Naive B cell (primary cell): ENCODE results near the gene IFT27. TPM values are rescaled to one million over a fixed set of nuclear protein-coding genes. Genes with fewer than 3 reads are reported as not detected.

Experiments
- ATAC-seq, 2 donors: fragments of 150-1000 bp; cut with Tn5 transposase; 2 replicates each; pipeline ENCODE4 v1.10.0; 2021; ENCODE audit warnings: low read depth in 2 of 2, mild to moderate bottlenecking in 2 of 2, moderate library complexity in 2 of 2
- DNase-seq: peaks from one replicate; pipeline ENCODE4 v3.0.0; 2022
- H3K27ac Mint-ChIP-seq, 6 donors: one replicate each; pipeline ENCODE4 v1.8.0; 2020 to 2022; ENCODE audit warnings: mild to moderate bottlenecking in 6 of 6, mixed read lengths in 6 of 6, moderate library complexity in 5 of 6, inconsistent platforms in 2 of 6
- H3K27me3 Mint-ChIP-seq, 3 donors: one replicate each; pipeline ENCODE4 v1.8.0; 2021 to 2022; ENCODE audit warnings: mixed read lengths in 3 of 3, mild to moderate bottlenecking in 1 of 3
- H3K36me3 Mint-ChIP-seq, 2 donors: one replicate each; pipeline ENCODE4 v1.8.0; 2020 to 2022; ENCODE audit warnings: mixed read lengths in 2 of 2, inconsistent platforms in 1 of 2, mild to moderate bottlenecking in 1 of 2
- H3K4me1 Mint-ChIP-seq, 3 donors: one replicate each; pipeline ENCODE4 v1.8.0; 2020 to 2022; ENCODE audit warnings: mixed read lengths in 3 of 3, inconsistent platforms in 1 of 3, mild to moderate bottlenecking in 1 of 3, moderate library complexity in 1 of 3
- H3K4me3 Mint-ChIP-seq, 8 donors: one replicate each; pipeline ENCODE4 v1.8.0; 2020 to 2022; ENCODE audit warnings: mild to moderate bottlenecking in 8 of 8, mixed read lengths in 8 of 8, moderate library complexity in 8 of 8, inconsistent platforms in 2 of 8
- H3K9me3 Mint-ChIP-seq, 7 donors: one replicate each; pipeline ENCODE4 v1.8.0; 2020 to 2022; ENCODE audit warnings: mixed read lengths in 7 of 7, mild to moderate bottlenecking in 5 of 7, inconsistent platforms in 2 of 7, moderate library complexity in 1 of 7
- polyA plus RNA-seq, 6 donors: library from polyadenylated mRNA; unstranded; fragments of 300-500 nt; fragmentation: Illumina TruSeq; gene quantifications; one replicate each; pipeline ENCODE4 v1.2.3, GENCODE V29; 2021; ENCODE audit warnings: low read depth in 6 of 6

IFT27 gene
- polyA plus RNA-seq, 6 donors from 2014 or later: 7.2 to 15.9 (median 11.6) TPM

DNA sequence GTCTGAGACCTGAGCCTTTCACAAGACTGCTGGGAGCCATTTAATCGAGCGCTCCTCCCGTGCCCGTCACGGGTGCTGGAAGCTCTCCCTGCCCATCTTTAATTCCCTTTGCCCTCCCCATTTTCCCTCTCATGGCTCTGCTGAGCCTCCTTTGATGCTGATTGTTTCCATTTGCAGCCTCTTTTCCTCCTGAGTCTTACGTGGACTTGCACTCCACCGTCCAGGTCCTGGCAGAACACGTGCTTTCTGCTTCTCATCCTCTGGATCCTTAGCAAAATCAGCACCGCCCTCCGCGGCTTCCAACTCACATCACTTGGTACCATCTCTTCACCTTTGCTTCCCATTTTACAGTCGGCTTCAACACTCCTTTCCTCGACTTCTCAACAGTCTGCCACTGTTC lies 7.3 kb downstream of the IFT27 start:
- ATAC-seq (no peak), DNase-seq (no peak)
- H3K4me3 Mint-ChIP-seq: peak overlapping the region in 1 of 8 donors; percentile 10
- H3K9me3 Mint-ChIP-seq: no peaks in the 10 kb centered on the region
- no peak overlapping the region for H3K27ac Mint-ChIP-seq
- H3K36me3 Mint-ChIP-seq: peaks cover 10 to 25% of the 10 kb centered on the region in 2 donors
- peaks cover 11 to 22% (median 17%) of the 10 kb centered on the region in 3 donors for H3K4me1 Mint-ChIP-seq
- H3K27me3 Mint-ChIP-seq: peaks cover 0 to 10% (median 0%) of the 10 kb centered on the region in 3 donors

DNA sequence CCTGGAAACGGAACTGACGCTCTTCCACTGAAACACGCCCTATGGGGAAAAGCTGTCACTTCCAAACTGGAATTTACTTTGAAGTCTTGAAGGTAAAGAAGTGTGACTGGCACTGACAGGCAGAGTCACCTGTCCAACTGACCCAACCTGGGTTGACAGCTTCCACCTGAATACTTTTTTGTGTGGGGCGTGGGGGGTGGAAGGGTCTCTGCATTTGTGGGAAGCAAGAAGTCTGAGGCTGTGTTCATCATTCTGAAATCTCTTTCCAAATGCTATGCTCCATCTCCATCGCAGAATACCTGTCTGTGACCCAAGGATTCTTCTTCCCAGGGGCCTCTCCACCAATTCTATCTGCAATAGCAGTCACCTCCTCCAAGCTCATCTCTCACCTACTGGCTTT lies 7.8 kb downstream of the IFT27 start:
- no peak for DNase-seq
- Mint-ChIP-seq H3K4me1 (peaks cover 11 to 22% (median 16%) of the 10 kb centered on the region in 3 donors), H3K27ac (no peak overlapping the region), H3K36me3 (peaks cover 10 to 27% of the 10 kb centered on the region in 2 donors), H3K27me3 (peaks cover 0 to 10% (median 0%) of the 10 kb centered on the region in 3 donors), H3K4me3 (peak overlapping the region in 1 of 8 donors; percentile 22), H3K9me3 (no peaks in the 10 kb centered on the region)
- no peak for ATAC-seq

DNA sequence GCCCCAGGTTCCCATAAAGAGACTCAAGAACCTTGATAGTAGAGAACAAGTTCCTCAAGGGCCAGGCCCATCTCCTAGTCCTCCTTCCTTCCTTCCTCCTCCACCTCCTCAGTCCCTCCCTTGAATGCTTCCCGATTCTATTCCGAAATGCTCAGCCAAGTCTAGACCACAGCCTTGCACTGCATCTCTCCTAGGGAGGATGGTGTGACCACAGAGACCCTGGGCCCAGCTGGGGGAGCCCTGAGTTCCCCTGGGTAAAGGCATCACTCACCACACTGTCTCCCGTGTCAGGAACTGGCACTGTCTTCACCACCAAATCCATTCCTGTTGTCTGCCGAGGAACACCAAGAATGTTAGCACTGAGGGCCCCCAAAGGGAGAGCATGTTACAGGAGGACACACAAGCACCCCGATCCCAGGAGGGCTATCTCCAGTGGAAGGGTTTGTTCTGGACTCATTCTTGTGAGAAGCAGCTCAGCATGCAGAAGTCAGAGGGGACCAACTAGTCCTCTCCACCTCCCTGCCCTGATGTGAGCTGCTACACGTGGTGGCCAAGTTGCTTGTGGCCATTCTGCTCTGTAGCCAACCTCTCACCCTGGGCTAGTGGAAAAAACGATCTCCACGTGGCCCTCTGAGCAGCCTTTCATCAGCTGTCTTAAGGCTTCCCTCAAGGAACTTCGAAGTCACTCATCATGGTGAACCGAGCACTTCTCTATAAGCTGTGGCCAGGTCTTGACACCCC lies 8.7 kb downstream of the IFT27 start:
- DNase-seq: no peak
- Mint-ChIP-seq H3K9me3 (no peaks in the 10 kb centered on the region), H3K27me3 (peaks cover 0 to 10% (median 0%) of the 10 kb centered on the region in 3 donors), H3K4me3 (no peak overlapping the region), H3K36me3 (peaks cover 10 to 26% of the 10 kb centered on the region in 2 donors), H3K4me1 (peaks cover 11 to 22% (median 16%) of the 10 kb centered on the region in 3 donors), H3K27ac (peak overlapping the region in 2 of 6 donors; percentile 9 to 25)
- ATAC-seq: no peak

DNA sequence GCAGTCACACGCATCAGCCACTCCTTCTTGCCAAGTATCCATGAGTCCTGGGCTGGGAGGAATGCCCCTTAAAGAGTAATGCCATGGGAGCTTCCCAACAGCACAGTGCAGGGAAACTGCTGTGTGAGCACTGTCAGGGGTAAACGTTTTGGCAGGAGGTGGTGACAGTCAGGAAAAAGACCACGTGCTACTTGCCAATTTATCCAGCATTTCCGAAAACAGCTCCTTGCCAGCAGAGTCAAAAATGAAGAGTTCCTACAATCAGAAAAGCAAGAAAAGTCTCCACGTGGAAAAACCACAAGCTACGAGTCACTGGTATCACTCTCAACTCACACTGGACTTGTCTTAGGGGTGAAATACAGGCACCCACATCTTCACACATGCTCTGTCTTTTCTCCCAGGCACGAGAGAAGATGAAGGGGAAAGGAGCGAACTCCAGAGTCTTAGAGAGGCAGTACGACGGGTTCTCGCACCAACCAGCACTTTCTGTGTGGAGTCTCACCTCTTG lies 9.9 kb downstream of the IFT27 start:
- Mint-ChIP-seq H3K4me3 (no peak overlapping the region), H3K36me3 (peaks cover 10 to 16% of the 10 kb centered on the region in 2 donors), H3K27me3 (peaks cover 0 to 8% (median 0%) of the 10 kb centered on the region in 3 donors), H3K9me3 (no peaks in the 10 kb centered on the region), H3K4me1 (peaks cover 7 to 13% (median 13%) of the 10 kb centered on the region in 3 donors), H3K27ac (peak overlapping the region in 1 of 6 donors; percentile 49)
- ATAC-seq (no peak), DNase-seq (no peak)

DNA sequence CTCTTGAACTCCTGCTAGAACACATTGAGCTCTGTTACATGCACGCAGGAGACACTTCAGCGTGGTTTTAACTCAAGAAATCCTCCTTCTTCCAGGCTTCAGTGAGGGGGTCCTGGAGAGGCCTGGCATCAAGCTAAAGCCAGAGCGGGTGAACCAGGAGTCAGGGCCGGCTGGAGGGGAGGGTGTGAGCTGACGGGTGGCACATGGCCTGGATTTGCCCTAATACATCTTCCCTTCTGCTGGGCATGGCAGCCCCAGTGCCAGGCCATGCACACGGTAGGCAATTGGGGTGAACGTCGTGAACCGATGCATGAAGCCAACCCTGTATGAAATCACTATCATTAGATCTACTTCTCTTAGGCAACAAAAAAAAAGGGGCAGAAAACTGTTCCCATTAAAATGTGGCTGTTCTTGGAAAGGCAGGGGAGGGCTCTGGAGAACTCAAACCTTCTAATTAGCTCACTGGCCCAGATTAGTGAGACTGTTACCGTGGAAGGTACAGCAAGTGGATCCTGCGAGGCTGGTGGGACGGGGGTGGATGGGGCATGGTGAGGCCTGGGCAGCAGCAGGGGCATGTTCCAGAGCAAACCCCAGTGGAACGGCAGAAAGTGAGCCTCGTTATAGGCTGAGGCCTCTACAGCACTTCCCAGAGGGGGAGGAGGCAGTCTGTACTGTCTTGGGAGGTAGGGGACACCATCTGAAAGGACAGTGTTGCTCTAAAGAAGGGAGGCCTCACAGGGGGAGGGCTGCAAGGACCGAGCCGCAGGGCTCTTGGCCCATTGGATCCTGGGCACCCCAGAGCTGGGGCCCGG lies 10.6 kb downstream of the IFT27 start:
- H3K27me3 Mint-ChIP-seq: peaks cover 0 to 1% (median 0%) of the 10 kb centered on the region in 3 donors
- H3K4me1 Mint-ChIP-seq: peaks cover under 1 to 7% (median 6%) of the 10 kb centered on the region in 3 donors
- H3K27ac Mint-ChIP-seq: no peak overlapping the region
- no peak overlapping the region for H3K4me3 Mint-ChIP-seq
- ATAC-seq: no peak
- peaks cover 10 to 16% of the 10 kb centered on the region in 2 donors for H3K36me3 Mint-ChIP-seq
- DNase-seq: no peak
- no peaks in the 10 kb centered on the region for H3K9me3 Mint-ChIP-seq

DNA sequence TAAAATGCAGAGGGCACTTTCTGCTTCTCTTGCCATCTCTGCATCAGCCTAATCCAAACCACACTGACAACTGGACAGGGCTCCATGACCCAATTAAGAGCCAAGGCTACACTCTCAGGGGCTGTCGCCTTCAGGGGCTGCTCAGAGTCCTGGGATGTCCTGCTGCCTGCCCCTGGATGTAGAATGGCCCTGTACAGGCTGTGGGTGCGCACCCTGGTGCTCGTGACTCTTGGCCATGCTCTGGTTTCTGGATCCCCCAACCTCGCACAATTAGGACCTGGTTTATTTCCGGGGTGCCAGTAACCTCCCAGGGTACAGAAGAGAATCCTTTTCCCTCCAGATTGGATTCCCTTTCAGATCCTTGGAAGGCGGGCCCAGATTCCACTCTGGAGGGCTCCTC lies 11.3 kb downstream of the IFT27 start:
- Mint-ChIP-seq H3K27me3 (no peaks in the 10 kb centered on the region), H3K36me3 (peaks cover 10 to 16% of the 10 kb centered on the region in 2 donors), H3K4me1 (peaks cover 0 to 4% (median 2%) of the 10 kb centered on the region in 3 donors), H3K4me3 (no peak overlapping the region), H3K27ac (peak overlapping the region in 1 of 6 donors; percentile 11), H3K9me3 (no peaks in the 10 kb centered on the region)
- DNase-seq (no peak), ATAC-seq (no peak)

DNA sequence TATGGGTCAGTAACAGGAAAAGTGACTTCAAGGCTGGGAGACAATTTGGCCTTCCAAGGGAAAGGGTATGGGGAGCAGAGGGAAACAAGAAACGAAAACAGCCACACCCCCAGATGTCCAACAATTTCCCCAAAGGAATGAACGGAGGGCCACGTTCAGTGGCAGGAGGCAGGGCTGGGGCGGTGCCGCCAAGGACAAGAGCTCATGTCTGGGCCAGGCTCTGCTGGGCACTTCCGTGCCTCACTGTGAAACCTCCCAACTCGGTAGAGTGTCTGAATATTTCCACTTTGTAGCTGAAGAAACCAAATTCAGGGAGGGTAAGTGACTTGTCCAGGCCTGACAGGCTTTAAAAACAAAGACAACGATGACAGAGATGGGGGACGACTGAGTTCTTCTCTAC lies 11.9 kb downstream of the IFT27 start:
- H3K36me3 Mint-ChIP-seq: peaks cover 10 to 15% of the 10 kb centered on the region in 2 donors
- H3K27ac Mint-ChIP-seq: peak overlapping the region in 1 of 6 donors; percentile 60

DNA sequence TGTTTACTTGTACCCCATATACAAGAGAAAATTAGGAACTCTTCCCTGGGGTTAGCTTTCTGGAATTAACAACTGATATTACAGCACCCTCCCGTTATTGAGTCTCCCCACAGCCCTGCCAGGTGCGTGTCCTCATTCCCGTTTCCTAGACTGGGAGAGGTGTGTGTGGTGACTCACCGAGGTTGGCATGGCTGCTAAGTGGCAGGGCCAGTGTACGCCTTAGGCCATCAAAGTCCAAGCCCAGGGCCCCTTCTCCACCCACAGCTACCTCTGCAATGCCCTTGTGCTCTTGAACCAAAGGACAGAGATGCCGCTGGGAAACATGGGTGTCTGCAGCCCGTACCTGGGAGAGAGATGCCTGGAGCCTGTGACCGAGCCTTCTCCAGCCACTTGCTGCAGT lies 12.3 kb downstream of the IFT27 start:
- Mint-ChIP-seq H3K9me3 (no peaks in the 10 kb centered on the region), H3K36me3 (peaks cover 10% of the 10 kb centered on the region in 2 donors), H3K27me3 (no peaks in the 10 kb centered on the region), H3K27ac (peak overlapping the region in 2 of 6 donors; percentile 59 to 60), H3K4me1 (no peaks in the 10 kb centered on the region), H3K4me3 (no peak overlapping the region)
- ATAC-seq: no peak
- DNase-seq: no peak

More for the DNA sequence above, 11.9 kb downstream of the IFT27 start:
- Mint-ChIP-seq H3K4me3 (no peak overlapping the region), H3K4me1 (no peaks in the 10 kb centered on the region), H3K27me3 (no peaks in the 10 kb centered on the region), H3K9me3 (no peaks in the 10 kb centered on the region)
- DNase-seq: no peak
- no peak for ATAC-seq

DNA sequence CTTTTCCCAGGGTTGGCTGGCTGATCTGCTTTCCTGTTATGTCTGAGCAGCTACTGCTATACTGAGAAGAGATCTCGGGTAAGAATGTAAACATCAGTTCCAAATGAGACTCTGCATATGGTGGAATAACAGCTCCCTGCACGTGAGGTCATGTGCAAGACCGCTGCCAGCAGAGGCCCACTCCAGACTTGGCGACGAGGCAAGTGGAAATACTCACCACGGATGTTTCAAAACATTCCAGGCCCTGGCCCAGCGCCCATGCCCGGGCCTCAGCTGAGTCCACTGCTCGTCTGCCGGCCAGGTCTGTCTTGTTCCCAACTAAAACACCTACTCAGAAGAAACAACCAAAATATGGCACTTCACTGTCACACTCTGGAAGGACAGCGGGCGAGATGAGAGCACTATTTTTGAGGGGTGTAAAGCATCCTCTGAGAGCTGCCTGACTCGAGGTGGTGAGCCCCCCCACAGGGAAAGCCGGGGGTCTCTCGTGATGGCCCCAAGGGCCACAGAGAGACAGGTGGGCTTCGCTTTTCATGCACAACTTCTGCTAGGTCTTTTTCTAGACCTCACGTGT lies 13.1 kb downstream of the IFT27 start:
- Mint-ChIP-seq H3K4me3 (no peak overlapping the region), H3K27me3 (no peaks in the 10 kb centered on the region), H3K36me3 (peaks cover 7 to 10% of the 10 kb centered on the region in 2 donors), H3K4me1 (no peaks in the 10 kb centered on the region), H3K27ac (no peak overlapping the region), H3K9me3 (no peaks in the 10 kb centered on the region)
- ATAC-seq: no peak
- no peak for DNase-seq

DNA sequence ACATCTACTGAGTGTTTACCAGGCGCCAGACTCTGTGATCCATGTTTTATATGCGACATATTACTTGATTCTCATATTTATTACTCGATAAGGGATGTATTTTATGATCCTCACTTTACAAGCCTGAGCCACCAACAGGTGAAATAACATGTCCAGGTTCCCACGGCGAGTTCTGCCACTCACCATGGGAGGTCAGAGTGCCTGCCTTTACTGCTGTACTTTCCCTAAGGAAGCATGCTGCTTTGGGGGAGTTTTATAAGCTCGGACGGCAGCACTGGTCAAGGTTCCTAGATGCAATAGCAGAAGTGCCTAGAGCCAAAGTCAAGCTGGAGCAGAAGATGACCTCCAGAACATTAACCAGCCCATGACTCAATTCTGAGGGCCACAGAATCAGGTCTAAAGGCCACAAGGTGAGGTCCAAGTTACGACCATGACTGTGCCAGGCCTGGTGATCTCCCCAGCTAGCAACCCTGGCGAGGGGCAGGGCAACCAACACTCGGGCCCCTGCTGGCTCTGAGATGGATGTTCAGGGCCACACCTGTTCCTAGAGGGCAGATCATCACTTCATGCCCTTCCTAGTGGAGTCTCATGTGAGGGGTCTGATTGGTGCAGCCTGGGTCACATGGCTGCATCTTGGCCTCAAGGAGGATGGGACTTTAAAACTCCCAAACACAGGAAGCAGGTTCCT lies 14.2 kb downstream of the IFT27 start:
- no peak overlapping the region for H3K4me3 Mint-ChIP-seq
- H3K27me3 Mint-ChIP-seq: peaks cover 0 to 4% (median 0%) of the 10 kb centered on the region in 3 donors

DNA sequence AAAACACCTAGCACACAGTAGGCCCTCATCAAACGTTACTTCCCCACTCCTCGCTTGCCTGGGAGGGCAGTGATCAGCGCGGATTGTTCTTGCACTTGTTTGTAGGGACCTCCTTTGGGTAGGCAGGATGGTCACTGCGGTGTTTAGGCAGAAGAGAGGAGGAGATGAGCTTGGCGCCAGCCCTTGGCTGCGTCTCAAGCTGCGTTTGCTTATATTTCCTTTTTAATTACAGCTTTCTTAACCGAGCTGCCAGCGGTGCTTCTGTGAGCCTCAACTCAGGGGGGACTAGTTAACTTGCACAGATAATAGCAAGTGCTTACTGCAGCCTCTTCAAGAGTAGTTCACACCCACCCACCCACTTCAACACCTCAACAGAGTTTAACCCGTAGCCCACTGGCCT lies 15.1 kb downstream of the IFT27 start:
- H3K4me3 Mint-ChIP-seq: no peak overlapping the region
- DNase-seq: no peak
- ATAC-seq: no peak
- peaks cover 5 to 7% (median 6%) of the 10 kb centered on the region in 3 donors for H3K4me1 Mint-ChIP-seq
- H3K27ac Mint-ChIP-seq: peak overlapping the region in 1 of 6 donors; percentile 42
- peaks cover under 1 to 4% (median 4%) of the 10 kb centered on the region in 3 donors for H3K27me3 Mint-ChIP-seq
- H3K9me3 Mint-ChIP-seq: no peaks in the 10 kb centered on the region
- peaks cover 7 to 10% of the 10 kb centered on the region in 2 donors for H3K36me3 Mint-ChIP-seq

More for the DNA sequence above, 14.2 kb downstream of the IFT27 start:
- H3K4me1 Mint-ChIP-seq: peaks cover 5 to 7% (median 6%) of the 10 kb centered on the region in 3 donors
- H3K27ac Mint-ChIP-seq: no peak overlapping the region
- no peak for ATAC-seq
- H3K36me3 Mint-ChIP-seq: peaks cover 7 to 10% of the 10 kb centered on the region in 2 donors
- no peak for DNase-seq
- H3K9me3 Mint-ChIP-seq: no peaks in the 10 kb centered on the region

DNA sequence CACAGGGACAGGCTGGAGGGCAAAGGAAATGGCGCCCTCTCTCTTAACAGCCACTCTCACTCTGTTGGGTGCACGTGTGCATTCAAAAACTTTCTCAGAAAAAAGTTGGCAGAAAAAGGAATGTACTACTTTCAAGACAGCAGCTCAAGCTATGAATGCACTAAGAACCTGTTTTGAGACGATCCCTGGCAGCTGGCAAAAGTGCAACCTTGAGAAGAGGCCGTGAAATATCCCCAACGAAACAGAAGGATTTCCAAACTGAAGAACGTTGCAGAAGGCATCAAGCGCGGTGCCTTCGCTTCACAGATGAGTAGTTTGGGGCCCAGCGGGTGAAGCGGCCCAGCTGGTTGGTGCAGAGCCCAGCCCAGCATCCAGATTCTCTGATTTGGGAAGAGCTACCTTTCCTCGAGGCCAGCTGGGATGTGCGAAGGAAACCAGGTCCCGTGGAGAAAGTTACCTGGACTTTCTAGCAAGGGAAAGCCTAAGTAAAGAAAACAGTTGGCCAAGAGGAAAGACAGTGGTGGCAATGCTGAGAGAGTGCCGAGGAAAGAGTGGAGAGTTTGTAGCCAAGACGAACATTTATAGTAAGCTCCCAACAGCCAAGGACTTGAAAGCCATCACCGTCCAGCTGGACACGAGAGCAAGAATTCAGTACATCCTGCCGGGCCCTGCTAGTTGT lies 16.3 kb downstream of the IFT27 start:
- no peak overlapping the region for H3K27ac Mint-ChIP-seq
- H3K9me3 Mint-ChIP-seq: peaks cover 0 to 3% (median 0%) of the 10 kb centered on the region in 7 donors
- ATAC-seq: no peak
- H3K27me3 Mint-ChIP-seq: peaks cover 9 to 12% (median 10%) of the 10 kb centered on the region in 3 donors
- no peak for DNase-seq
- peaks cover 5 to 7% (median 6%) of the 10 kb centered on the region in 3 donors for H3K4me1 Mint-ChIP-seq
- H3K36me3 Mint-ChIP-seq: peaks cover 5 to 15% of the 10 kb centered on the region in 2 donors
- no peak overlapping the region for H3K4me3 Mint-ChIP-seq
